Adrenal gland (tissue), 12 donors: ENCODE measurements around the gene FANCG. TPM values are rescaled to one million over a fixed set of nuclear protein-coding genes. Genes with fewer than 3 reads are reported as not detected.

Experiments used
- DNase-seq, 7 donors: peaks; one replicate each; pipeline ENCODE4 v3.0.0-alpha.2; 2019 to 2020
- H3K27ac ChIP-seq, 5 donors: fragments of 200-600 bp; sonication (generic) in 4 of 5; 1 replicate in 3 of 5; 2 replicates in 2 of 5; pipeline versions ENCODE4 v1.5.1 to v1.8.0; 2016 to 2020; ENCODE audit warnings: mild to moderate bottlenecking in 1 of 5
- H3K27me3 ChIP-seq: fragments of 200-600 bp; 2 replicates; pipeline ENCODE4 v1.8.0; 2021
- H3K36me3 ChIP-seq, 2 donors: fragments of 200-600 bp; replicated peaks in 1 of 2; 1 replicate in 1 of 2; 2 replicates in 1 of 2; pipeline versions ENCODE4 v1.5.1 to v1.8.0; 2018 to 2022
- H3K4me1 ChIP-seq, 2 donors: fragments of 200-600 bp; replicated peaks in 1 of 2; 1 replicate in 1 of 2; 2 replicates in 1 of 2; pipeline versions ENCODE4 v1.5.1 to v1.8.0; 2018 to 2021
- H3K4me3 ChIP-seq, 4 donors: fragments of 200-600 bp; sonication (generic) in 3 of 4; one replicate each; pipeline ENCODE4 v1.5.1; 2016 to 2018
- H3K9me3 ChIP-seq, 3 donors: fragments of 200-600 bp; sonication (generic) in 1 of 3; replicated peaks in 1 of 3; 1 replicate in 2 of 3; 2 replicates in 1 of 3; pipeline versions ENCODE4 v1.5.1 to v1.8.0; 2016 to 2021
- CTCF ChIP-seq, 6 experiments: fragments of 450-650 bp in 4 of 6; fragments of 200-600 bp in 2 of 6; sonication (generic) in 1 of 6; IDR thresholded peaks; 1 replicate in 5 of 6; 2 replicates in 1 of 6; pipeline versions ENCODE4 v1.5.1 to v1.8.0; 2016 to 2021; ENCODE audit warnings: antibody characterized with exemption in 6 of 6, mild to moderate bottlenecking in 2 of 6, moderate library complexity in 1 of 6
- POLR2A ChIP-seq, 2 donors: fragments of 450-650 bp; IDR thresholded peaks; one replicate each; pipeline ENCODE4 v1.6.1; 2017; ENCODE audit warnings: antibody characterized with exemption in 2 of 2, mild to moderate bottlenecking in 2 of 2, moderate library complexity in 1 of 2
- WGBS, 4 donors: extraction: QIAGEN DNeasy Blood & Tissue Kit in 2 of 4; methylation state at CpG; one replicate each; pipeline versions ENCODE4 v1.1.5 to v1.1.7; 2013 to 2017; 5-methylcytosine and 5-hydroxymethylcytosine counted together
- intact Hi-C, 2 donors: fragments of 100-400 bp; cut with DNase I; formaldehyde crosslinking; loops; one replicate each; pipeline versions ENCODE4 v1.14.1 to v1.15.0; 2022 to 2023
- polyA plus RNA-seq, 3 donors: library from polyadenylated mRNA; stranded (reverse); fragments of 200-250 nt in 2 of 3; fragments of 350-450 nt in 1 of 3; fragmentation: Illumina TruSeq in 1 of 3; extraction: RNeasy Lipid Tissue Mini Kit (QIAGEN cat#74804) in 1 of 3; gene quantifications; one replicate each; pipeline ENCODE4 v1.2.3, GENCODE V29; 2013 to 2014
- total RNA-seq, 9 donors: library from RNA; depleted of rRNA in 4 of 9; stranded (reverse); fragments of >200 nt in 4 of 9; fragments of 120-200 nt in 1 of 9; fragmentation: NEBNext Ultra II Directional in 1 of 9; extraction: Animal tissue kit (Norgen Biotek cat#: 25700) in 1 of 9; gene quantifications; one replicate each; pipeline versions ENCODE4 v1.1.0 to v1.2.4, GENCODE V29; 2013 to 2023
- donor health status: healthy with polysubstance abuse.
- donor health status: Bipolar disorder and iron deficiency.
- donor health status: DM: yes; HTN: yes; CAD: no.
- donor health status: DM: no; HTN: no; CAD: no.
- donor health status: DM: no; HTN: no; CAD: no.
- donor health status: DM: yes; HTN: yes; CAD: no.

FANCG gene
- total and polyA plus RNA-seq, 12 donors, result 5.5 to 31.2 (median 13.4) TPM

DNA sequence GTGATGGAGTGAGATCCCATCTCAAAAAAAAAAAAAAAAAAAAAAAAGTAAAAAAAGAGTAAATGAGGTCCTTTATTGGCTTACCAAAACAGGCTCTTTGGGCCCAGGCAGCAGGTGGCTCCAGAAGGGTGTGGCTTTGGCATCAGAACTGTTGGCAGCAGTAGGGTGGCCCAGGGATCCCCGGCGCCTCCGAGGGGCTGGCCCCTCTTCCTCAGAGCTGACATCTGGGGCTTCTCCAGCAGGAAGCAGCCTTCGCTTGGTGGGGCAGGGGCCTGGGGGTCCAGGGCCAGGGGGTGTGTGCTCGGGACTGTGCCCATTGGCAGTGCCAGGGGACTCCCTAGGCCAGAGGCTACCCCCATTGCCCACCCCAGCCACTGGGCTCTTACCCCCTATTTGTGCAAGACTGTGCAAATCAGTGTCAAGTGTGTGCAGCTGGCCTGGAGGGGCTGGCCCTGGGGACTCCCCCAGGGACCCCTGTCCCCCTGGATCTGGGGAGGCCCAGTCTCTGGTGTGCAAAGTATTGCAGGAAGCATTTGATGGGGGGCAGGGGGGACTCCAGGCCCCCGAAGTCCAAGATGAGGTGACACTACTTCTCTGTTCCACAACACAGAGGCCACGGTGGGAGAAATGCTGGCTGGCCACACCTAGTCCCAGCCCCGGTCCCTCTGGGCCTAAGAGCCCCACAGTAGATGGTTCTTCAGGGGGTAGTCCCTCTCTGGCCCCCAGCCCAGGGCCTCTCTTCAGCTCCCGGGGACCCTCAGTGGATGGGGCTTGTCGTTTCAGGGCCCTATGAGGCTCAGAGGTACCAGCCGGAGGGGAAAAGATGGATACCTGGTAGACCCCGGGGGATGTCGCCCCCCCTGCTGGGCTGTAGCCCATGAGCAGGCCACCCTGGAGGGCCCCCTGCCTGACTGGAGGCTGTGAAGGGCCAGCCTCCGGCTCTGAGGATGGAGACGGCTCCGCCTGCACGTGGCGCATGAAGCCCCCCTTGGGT is 27.9 kb upstream of the FANCG start:
- no peaks in the 10 kb centered on the region for H3K9me3 ChIP-seq
- intact Hi-C loops, result no loop called here
- no peak overlapping the region for H3K27ac ChIP-seq
- H3K4me1 ChIP-seq, result peaks cover 21 to 33% of the 10 kb centered on the region in 2 donors
- peak in 2 of 7 donors; percentile 26 to 50 for DNase-seq
- H3K27me3 ChIP-seq, result no peaks in the 10 kb centered on the region
- WGBS, 4 donors, result 80 to 95% (median 83%) methylated on average over 8 to 18 of the region's 18 CpGs
- TF ChIP-seq POLR2A (IDR thresholded peaks at IDR 0.05), result no peak
- TF ChIP-seq CTCF (IDR thresholded peaks at IDR 0.05), result no peak
- H3K36me3 ChIP-seq, result peaks cover 0 to 44% of the 10 kb centered on the region in 2 donors
- no peak overlapping the region for H3K4me3 ChIP-seq

DNA sequence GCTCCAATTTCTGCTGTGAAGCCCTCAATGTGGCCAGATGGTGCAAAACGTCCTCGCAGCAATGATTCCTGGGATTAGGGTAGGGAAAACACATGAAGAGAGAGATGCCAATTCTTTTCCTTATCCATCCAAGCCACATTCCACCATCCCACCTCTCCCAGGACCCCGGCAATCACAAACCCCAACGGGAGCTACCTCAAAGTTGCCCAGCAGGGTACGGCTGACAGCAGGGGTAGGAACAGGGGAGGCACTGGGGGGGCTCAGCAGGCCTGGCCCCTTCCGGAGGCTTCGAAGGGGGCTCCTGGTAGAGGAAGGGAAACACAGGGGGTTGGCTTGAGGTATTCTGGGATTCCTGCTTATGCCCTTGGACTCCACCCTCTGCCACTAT is 26.6 kb upstream of the FANCG start:
- H3K4me3 ChIP-seq, result no peak overlapping the region
- intact Hi-C loops, result no loop called here
- peaks cover 0 to 44% of the 10 kb centered on the region in 2 donors for H3K36me3 ChIP-seq
- no peak for TF ChIP-seq POLR2A (IDR thresholded peaks at IDR 0.05)
- TF ChIP-seq CTCF (IDR thresholded peaks at IDR 0.05), result no peak
- H3K27me3 ChIP-seq, result no peaks in the 10 kb centered on the region
- no peak overlapping the region for H3K27ac ChIP-seq
- peak in 1 of 7 donors; percentile 31 for DNase-seq
- H3K4me1 ChIP-seq, result peaks cover 19 to 34% of the 10 kb centered on the region in 2 donors
- 90 to 96% (median 91%) methylated on average over 5 to 7 of the region's 7 CpGs for WGBS, 4 donors
- no peaks in the 10 kb centered on the region for H3K9me3 ChIP-seq

GRCh38 chr9:35105571-35106342 is 26.0 kb upstream of the FANCG start:
- H3K27ac ChIP-seq, result no peak overlapping the region
- intact Hi-C loops, result no loop called here
- H3K36me3 ChIP-seq, result peaks cover 0 to 50% of the 10 kb centered on the region in 2 donors
- no peaks in the 10 kb centered on the region for H3K27me3 ChIP-seq
- no peak for TF ChIP-seq POLR2A (IDR thresholded peaks at IDR 0.05)
- TF ChIP-seq CTCF (IDR thresholded peaks at IDR 0.05), result no peak
- H3K4me1 ChIP-seq, result peaks cover 17 to 30% of the 10 kb centered on the region in 2 donors
- peak in 2 of 7 donors; percentile 24 to 51 for DNase-seq
- H3K4me3 ChIP-seq, result no peak overlapping the region
- WGBS, 4 donors, result 88 to 95% (median 91%) methylated on average over 11 to 13 of the region's 13 CpGs
- H3K9me3 ChIP-seq, result no peaks in the 10 kb centered on the region

DNA sequence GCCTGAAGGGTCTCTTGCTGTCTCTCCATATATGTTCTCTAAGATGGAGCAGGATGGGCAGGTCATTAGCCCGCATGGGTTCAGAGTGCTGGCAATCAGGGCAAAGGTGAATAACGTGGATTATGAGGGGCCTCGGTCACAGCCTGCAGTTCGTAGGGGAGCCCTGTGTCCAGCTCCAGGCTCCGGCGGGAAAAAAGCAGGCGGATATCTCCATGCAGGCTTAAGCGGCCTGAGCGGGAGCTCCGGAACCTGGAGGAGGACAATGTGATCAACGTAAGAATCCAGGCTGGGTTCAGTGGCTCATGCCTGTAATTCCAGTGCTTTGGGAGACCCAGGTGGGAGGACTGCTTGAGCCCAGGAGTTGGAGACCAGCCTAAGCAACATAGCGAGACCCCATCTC is 25.4 kb upstream of the FANCG start:
- intact Hi-C loops, result no loop called here
- H3K4me1 ChIP-seq, result peaks cover 11 to 23% of the 10 kb centered on the region in 2 donors
- no peak for TF ChIP-seq CTCF (IDR thresholded peaks at IDR 0.05)
- no peak for TF ChIP-seq POLR2A (IDR thresholded peaks at IDR 0.05)
- DNase-seq, result peak in 1 of 7 donors; percentile 48
- H3K27me3 ChIP-seq, result no peaks in the 10 kb centered on the region
- 88 to 93% (median 92%) methylated on average over 12 of the region's 12 CpGs for WGBS, 4 donors
- H3K9me3 ChIP-seq, result no peaks in the 10 kb centered on the region
- no peak overlapping the region for H3K27ac ChIP-seq
- no peak overlapping the region for H3K4me3 ChIP-seq
- H3K36me3 ChIP-seq, result peaks cover 0 to 56% of the 10 kb centered on the region in 2 donors
